Adrenal gland (tissue), 12 donors: Measurements from ENCODE around the gene MRAP2. TPM values are rescaled to one million over a fixed set of nuclear protein-coding genes. Genes with fewer than 3 reads are reported as not detected.

Experiments
- DNase-seq, 7 donors: peaks; one replicate each; pipeline ENCODE4 v3.0.0-alpha.2; 2019 to 2020
- H3K27ac ChIP-seq, 5 donors: fragments of 200-600 bp; sonication (generic) in 4 of 5; 1 replicate in 3 of 5; 2 replicates in 2 of 5; pipeline versions ENCODE4 v1.5.1 to v1.8.0; 2016 to 2020; ENCODE audit warnings: mild to moderate bottlenecking in 1 of 5
- H3K27me3 ChIP-seq: fragments of 200-600 bp; 2 replicates; pipeline ENCODE4 v1.8.0; 2021
- H3K36me3 ChIP-seq, 2 donors: fragments of 200-600 bp; replicated peaks in 1 of 2; 1 replicate in 1 of 2; 2 replicates in 1 of 2; pipeline versions ENCODE4 v1.5.1 to v1.8.0; 2018 to 2022
- H3K4me1 ChIP-seq, 2 donors: fragments of 200-600 bp; replicated peaks in 1 of 2; 1 replicate in 1 of 2; 2 replicates in 1 of 2; pipeline versions ENCODE4 v1.5.1 to v1.8.0; 2018 to 2021
- H3K4me3 ChIP-seq, 4 donors: fragments of 200-600 bp; sonication (generic) in 3 of 4; one replicate each; pipeline ENCODE4 v1.5.1; 2016 to 2018
- H3K9me3 ChIP-seq, 3 donors: fragments of 200-600 bp; sonication (generic) in 1 of 3; replicated peaks in 1 of 3; 1 replicate in 2 of 3; 2 replicates in 1 of 3; pipeline versions ENCODE4 v1.5.1 to v1.8.0; 2016 to 2021
- CTCF ChIP-seq, 6 experiments: fragments of 450-650 bp in 4 of 6; fragments of 200-600 bp in 2 of 6; sonication (generic) in 1 of 6; IDR thresholded peaks; 1 replicate in 5 of 6; 2 replicates in 1 of 6; pipeline versions ENCODE4 v1.5.1 to v1.8.0; 2016 to 2021; ENCODE audit warnings: antibody characterized with exemption in 6 of 6, mild to moderate bottlenecking in 2 of 6, moderate library complexity in 1 of 6
- POLR2A ChIP-seq, 2 donors: fragments of 450-650 bp; IDR thresholded peaks; one replicate each; pipeline ENCODE4 v1.6.1; 2017; ENCODE audit warnings: antibody characterized with exemption in 2 of 2, mild to moderate bottlenecking in 2 of 2, moderate library complexity in 1 of 2
- WGBS, 4 donors: extraction: QIAGEN DNeasy Blood & Tissue Kit in 2 of 4; methylation state at CpG; one replicate each; pipeline versions ENCODE4 v1.1.5 to v1.1.7; 2013 to 2017; 5-methylcytosine and 5-hydroxymethylcytosine counted together
- intact Hi-C, 2 donors: fragments of 100-400 bp; cut with DNase I; formaldehyde crosslinking; loops; one replicate each; pipeline versions ENCODE4 v1.14.1 to v1.15.0; 2022 to 2023
- polyA plus RNA-seq, 3 donors: library from polyadenylated mRNA; stranded (reverse); fragments of 200-250 nt in 2 of 3; fragments of 350-450 nt in 1 of 3; fragmentation: Illumina TruSeq in 1 of 3; extraction: RNeasy Lipid Tissue Mini Kit (QIAGEN cat#74804) in 1 of 3; gene quantifications; one replicate each; pipeline ENCODE4 v1.2.3, GENCODE V29; 2013 to 2014
- total RNA-seq, 9 donors: library from RNA; depleted of rRNA in 4 of 9; stranded (reverse); fragments of >200 nt in 4 of 9; fragments of 120-200 nt in 1 of 9; fragmentation: NEBNext Ultra II Directional in 1 of 9; extraction: Animal tissue kit (Norgen Biotek cat#: 25700) in 1 of 9; gene quantifications; one replicate each; pipeline versions ENCODE4 v1.1.0 to v1.2.4, GENCODE V29; 2013 to 2023
- donor health status: healthy with polysubstance abuse.
- donor health status: Bipolar disorder and iron deficiency.
- donor health status: DM: yes; HTN: yes; CAD: no.
- donor health status: DM: no; HTN: no; CAD: no.
- donor health status: DM: no; HTN: no; CAD: no.
- donor health status: DM: yes; HTN: yes; CAD: no.

The MRAP2 gene
- total and polyA plus RNA-seq, 12 donors = 0.36 to 9.5 (median 3.1) TPM

- TF ChIP-seq POLR2A (IDR thresholded peaks at IDR 0.05) (no peak), CTCF (IDR thresholded peaks at IDR 0.05) (no peak)
- 43 to 52% (median 46%) methylated on average over 1 of the region's 1 CpG for WGBS, 4 donors
- Histone ChIP-seq H3K27ac (no peak overlapping the region), H3K27me3 (no peaks in the 10 kb centered on the region), H3K4me1 (no peaks in the 10 kb centered on the region), H3K9me3 (no peaks in the 10 kb centered on the region), H3K4me3 (no peak overlapping the region), H3K36me3 (no peaks in the 10 kb centered on the region)
- DNase-seq = no peak
- intact Hi-C loops = no loop called here
These were observed 10.0 kb downstream of the MRAP2 start for GRCh38 chr6:84043555-84043954.

- H3K9me3 ChIP-seq = no peaks in the 10 kb centered on the region
- no peak for DNase-seq
- H3K4me3 ChIP-seq = no peak overlapping the region
- TF ChIP-seq POLR2A (IDR thresholded peaks at IDR 0.05) = no peak
- TF ChIP-seq CTCF (IDR thresholded peaks at IDR 0.05) = no peak
- H3K4me1 ChIP-seq = no peaks in the 10 kb centered on the region
- no peak overlapping the region for H3K27ac ChIP-seq
- intact Hi-C loops = no loop called here
- 0 to 100% (median 37%) methylated on average over 1 of the region's 1 CpG for WGBS, 4 donors
- no peaks in the 10 kb centered on the region for H3K36me3 ChIP-seq
- H3K27me3 ChIP-seq = no peaks in the 10 kb centered on the region
These were observed 13.2 kb downstream of the MRAP2 start for GRCh38 chr6:84046755-84047154.

GRCh38 chr6:84048588-84048987, 15.0 kb downstream of the MRAP2 start:
- Histone ChIP-seq H3K27me3 (no peaks in the 10 kb centered on the region), H3K27ac (no peak overlapping the region), H3K9me3 (no peaks in the 10 kb centered on the region), H3K36me3 (no peaks in the 10 kb centered on the region), H3K4me1 (peaks cover 0 to 4% of the 10 kb centered on the region in 2 donors), H3K4me3 (no peak overlapping the region)
- DNase-seq = no peak
- intact Hi-C loops = no loop called here
- WGBS, 4 donors = 75 to 83% (median 81%) methylated on average over 5 of the region's 5 CpGs
- TF ChIP-seq POLR2A (IDR thresholded peaks at IDR 0.05) (no peak), CTCF (IDR thresholded peaks at IDR 0.05) (no peak)

GRCh38 chr6:84050408-84050807, 16.8 kb downstream of the MRAP2 start:
- H3K9me3 ChIP-seq = no peaks in the 10 kb centered on the region

More at GRCh38 chr6:84050408-84050807, 16.8 kb downstream of the MRAP2 start:
- no peak for TF ChIP-seq CTCF (IDR thresholded peaks at IDR 0.05)
- TF ChIP-seq POLR2A (IDR thresholded peaks at IDR 0.05) = no peak
- no peak overlapping the region for H3K4me3 ChIP-seq
- intact Hi-C loops = no loop called here
- H3K27me3 ChIP-seq = no peaks in the 10 kb centered on the region
- H3K4me1 ChIP-seq = peaks cover 0 to 4% of the 10 kb centered on the region in 2 donors
- DNase-seq = no peak
- H3K27ac ChIP-seq = no peak overlapping the region
- no peaks in the 10 kb centered on the region for H3K36me3 ChIP-seq
- 76 to 85% (median 80%) methylated on average over 5 of the region's 5 CpGs for WGBS, 4 donors
